ENCODE results near the gene HMGB4. TPM values are rescaled to one million over a fixed set of nuclear protein-coding genes. Genes with fewer than 3 reads are reported as not detected.

Gene HMGB4
- polyA plus RNA-seq, 1 of the 3 experiments (the other 2 are of a cell fraction): not detected

GRCh38 chr1:33899746-33900145, 35.9 kb downstream of the HMGB4 start:
- TF ChIP-seq SMC3 (IDR thresholded peaks at IDR 0.05; ENCODE audit: low read depth, low read length) (no peak), CTCF (IDR thresholded peaks at IDR 0.05) (no peak), USF1 (IDR thresholded peaks at IDR 0.05; ENCODE audit: borderline replicate concordance, low read depth) (no peak), FOXJ3 (CRISPR knock-in tag; IDR thresholded peaks at IDR 0.05) (no peak), TCF12 (IDR thresholded peaks at IDR 0.05) (no peak), RAD21 (IDR thresholded peaks at IDR 0.05; ENCODE audit: low read length) (no peak), MAX (IDR thresholded peaks at IDR 0.05; ENCODE audit: low read depth) (no peak), FOXM1 (IDR thresholded peaks at IDR 0.05; ENCODE audit: low read depth) (no peak), USF2 (IDR thresholded peaks at IDR 0.05; ENCODE audit: borderline replicate concordance, low read depth, low read length) (no peak), IRF3 (IDR thresholded peaks at IDR 0.05; ENCODE audit: low read depth, low read length) (no peak), RXRA (IDR thresholded peaks at IDR 0.05; ENCODE audit: borderline replicate concordance, low read depth) (no peak), GABPA (IDR thresholded peaks at IDR 0.05; ENCODE audit: low read depth) (no peak), YY1 (IDR thresholded peaks at IDR 0.05; ENCODE audit: low read depth) (no peak), ZBTB33 (IDR thresholded peaks at IDR 0.05; ENCODE audit: borderline replicate concordance, low read depth) (no peak)
- Histone ChIP-seq H2AFZ (ENCODE audit: low read depth) (no peak overlapping the region), H3K4me1 (ENCODE audit: control insufficient read depth in 1 of 2, insufficient read depth in 2 of 2, low read depth in 1 of 2, low read length in 1 of 2) (peaks cover 0 to 14% of the 10 kb centered on the region in 2 experiments; a peak in 2 of 4 replicates), H3K27me3 (ENCODE audit: insufficient read depth) (no peaks in the 10 kb centered on the region), H3K9ac (no peak overlapping the region), H3K9me2 (no peaks in the 10 kb centered on the region), H3F3A (replicated peaks; ENCODE audit: insufficient read depth) (no peaks in the 10 kb centered on the region), H3K4me2 (no peak overlapping the region), H3K9me3 (no peaks in the 10 kb centered on the region), H3K36me3 (replicated peaks in 1 of 2; ENCODE audit: control insufficient read depth in 1 of 2, insufficient read depth in 2 of 2, low read length in 1 of 2) (no peaks in the 10 kb centered on the region), H3K79me2 (ENCODE audit: insufficient read depth) (no peaks in the 10 kb centered on the region), H4K20me1 (ENCODE audit: insufficient read depth) (no peaks in the 10 kb centered on the region), H3K27ac (ENCODE audit: low read depth in 2 of 2, low read length in 1 of 2) (no peak overlapping the region), H3K4me3 (ENCODE audit: low read depth in 2 of 2, low read length in 1 of 2) (no peak overlapping the region)
- no peak for DNase-seq
- WGBS (ENCODE audit: low lambda C conversion rate): 55% methylated on average over 2 of the region's 3 CpGs
- ChIA-PET CTCF (interaction anchor here (0.9 kb wide), 1 partner anchor 9 kb away, joined by 5 read pairs; no protein-coding TSS in a partner anchor), POLR2A (no interaction called here)

Measured in SK-N-SH (cell line).